Measurements from ENCODE around the gene EVL. TPM values are rescaled to one million over a fixed set of nuclear protein-coding genes. Genes with fewer than 3 reads are reported as not detected.

EVL gene
- total and polyA plus RNA-seq, 2 of the 8 experiments (the other 6 are each of a cell fraction or from before 2014, with no cell fraction given), result 30.7 to 64.6 TPM

DNA sequence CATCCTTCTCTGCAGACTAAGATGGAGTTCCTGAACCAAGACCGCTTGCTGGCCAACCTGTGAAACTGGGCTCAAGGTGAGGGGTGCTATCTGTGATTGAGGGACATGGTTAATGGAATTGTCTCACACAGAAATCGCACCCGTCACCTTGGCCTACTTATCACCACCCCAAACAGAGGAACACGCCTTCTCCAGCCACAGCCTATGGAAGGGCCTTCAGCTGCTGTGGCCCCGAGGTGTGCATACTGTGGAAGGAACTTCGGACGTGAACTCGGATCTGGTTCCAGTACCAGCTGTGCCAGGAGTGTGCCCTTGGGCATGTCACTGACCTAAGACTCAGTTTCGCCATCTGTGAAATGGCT, 44.4 kb downstream of the EVL start (continued):
- TF ChIP-seq, protein P1, sequence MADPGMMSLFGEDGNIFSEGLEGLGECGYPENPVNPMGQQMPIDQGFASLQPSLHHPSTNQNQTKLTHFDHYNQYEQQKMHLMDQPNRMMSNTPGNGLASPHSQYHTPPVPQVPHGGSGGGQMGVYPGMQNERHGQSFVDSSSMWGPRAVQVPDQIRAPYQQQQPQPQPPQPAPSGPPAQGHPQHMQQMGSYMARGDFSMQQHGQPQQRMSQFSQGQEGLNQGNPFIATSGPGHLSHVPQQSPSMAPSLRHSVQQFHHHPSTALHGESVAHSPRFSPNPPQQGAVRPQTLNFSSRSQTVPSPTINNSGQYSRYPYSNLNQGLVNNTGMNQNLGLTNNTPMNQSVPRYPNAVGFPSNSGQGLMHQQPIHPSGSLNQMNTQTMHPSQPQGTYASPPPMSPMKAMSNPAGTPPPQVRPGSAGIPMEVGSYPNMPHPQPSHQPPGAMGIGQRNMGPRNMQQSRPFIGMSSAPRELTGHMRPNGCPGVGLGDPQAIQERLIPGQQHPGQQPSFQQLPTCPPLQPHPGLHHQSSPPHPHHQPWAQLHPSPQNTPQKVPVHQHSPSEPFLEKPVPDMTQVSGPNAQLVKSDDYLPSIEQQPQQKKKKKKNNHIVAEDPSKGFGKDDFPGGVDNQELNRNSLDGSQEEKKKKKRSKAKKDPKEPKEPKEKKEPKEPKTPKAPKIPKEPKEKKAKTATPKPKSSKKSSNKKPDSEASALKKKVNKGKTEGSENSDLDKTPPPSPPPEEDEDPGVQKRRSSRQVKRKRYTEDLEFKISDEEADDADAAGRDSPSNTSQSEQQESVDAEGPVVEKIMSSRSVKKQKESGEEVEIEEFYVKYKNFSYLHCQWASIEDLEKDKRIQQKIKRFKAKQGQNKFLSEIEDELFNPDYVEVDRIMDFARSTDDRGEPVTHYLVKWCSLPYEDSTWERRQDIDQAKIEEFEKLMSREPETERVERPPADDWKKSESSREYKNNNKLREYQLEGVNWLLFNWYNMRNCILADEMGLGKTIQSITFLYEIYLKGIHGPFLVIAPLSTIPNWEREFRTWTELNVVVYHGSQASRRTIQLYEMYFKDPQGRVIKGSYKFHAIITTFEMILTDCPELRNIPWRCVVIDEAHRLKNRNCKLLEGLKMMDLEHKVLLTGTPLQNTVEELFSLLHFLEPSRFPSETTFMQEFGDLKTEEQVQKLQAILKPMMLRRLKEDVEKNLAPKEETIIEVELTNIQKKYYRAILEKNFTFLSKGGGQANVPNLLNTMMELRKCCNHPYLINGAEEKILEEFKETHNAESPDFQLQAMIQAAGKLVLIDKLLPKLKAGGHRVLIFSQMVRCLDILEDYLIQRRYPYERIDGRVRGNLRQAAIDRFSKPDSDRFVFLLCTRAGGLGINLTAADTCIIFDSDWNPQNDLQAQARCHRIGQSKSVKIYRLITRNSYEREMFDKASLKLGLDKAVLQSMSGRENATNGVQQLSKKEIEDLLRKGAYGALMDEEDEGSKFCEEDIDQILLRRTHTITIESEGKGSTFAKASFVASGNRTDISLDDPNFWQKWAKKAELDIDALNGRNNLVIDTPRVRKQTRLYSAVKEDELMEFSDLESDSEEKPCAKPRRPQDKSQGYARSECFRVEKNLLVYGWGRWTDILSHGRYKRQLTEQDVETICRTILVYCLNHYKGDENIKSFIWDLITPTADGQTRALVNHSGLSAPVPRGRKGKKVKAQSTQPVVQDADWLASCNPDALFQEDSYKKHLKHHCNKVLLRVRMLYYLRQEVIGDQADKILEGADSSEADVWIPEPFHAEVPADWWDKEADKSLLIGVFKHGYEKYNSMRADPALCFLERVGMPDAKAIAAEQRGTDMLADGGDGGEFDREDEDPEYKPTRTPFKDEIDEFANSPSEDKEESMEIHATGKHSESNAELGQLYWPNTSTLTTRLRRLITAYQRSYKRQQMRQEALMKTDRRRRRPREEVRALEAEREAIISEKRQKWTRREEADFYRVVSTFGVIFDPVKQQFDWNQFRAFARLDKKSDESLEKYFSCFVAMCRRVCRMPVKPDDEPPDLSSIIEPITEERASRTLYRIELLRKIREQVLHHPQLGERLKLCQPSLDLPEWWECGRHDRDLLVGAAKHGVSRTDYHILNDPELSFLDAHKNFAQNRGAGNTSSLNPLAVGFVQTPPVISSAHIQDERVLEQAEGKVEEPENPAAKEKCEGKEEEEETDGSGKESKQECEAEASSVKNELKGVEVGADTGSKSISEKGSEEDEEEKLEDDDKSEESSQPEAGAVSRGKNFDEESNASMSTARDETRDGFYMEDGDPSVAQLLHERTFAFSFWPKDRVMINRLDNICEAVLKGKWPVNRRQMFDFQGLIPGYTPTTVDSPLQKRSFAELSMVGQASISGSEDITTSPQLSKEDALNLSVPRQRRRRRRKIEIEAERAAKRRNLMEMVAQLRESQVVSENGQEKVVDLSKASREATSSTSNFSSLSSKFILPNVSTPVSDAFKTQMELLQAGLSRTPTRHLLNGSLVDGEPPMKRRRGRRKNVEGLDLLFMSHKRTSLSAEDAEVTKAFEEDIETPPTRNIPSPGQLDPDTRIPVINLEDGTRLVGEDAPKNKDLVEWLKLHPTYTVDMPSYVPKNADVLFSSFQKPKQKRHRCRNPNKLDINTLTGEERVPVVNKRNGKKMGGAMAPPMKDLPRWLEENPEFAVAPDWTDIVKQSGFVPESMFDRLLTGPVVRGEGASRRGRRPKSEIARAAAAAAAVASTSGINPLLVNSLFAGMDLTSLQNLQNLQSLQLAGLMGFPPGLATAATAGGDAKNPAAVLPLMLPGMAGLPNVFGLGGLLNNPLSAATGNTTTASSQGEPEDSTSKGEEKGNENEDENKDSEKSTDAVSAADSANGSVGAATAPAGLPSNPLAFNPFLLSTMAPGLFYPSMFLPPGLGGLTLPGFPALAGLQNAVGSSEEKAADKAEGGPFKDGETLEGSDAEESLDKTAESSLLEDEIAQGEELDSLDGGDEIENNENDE (IDR thresholded peaks at IDR 0.05; ENCODE audit: insufficient replicate concordance, low read length), result no peak
- TF ChIP-seq SIN3A (conservative IDR thresholded peaks at IDR 0.05 in 1 of 2, IDR thresholded peaks at IDR 0.05 in 1 of 2; ENCODE audit: low read depth in 1 of 2, low read length in 2 of 2) (no peak), CHD1 (IDR thresholded peaks at IDR 0.05; ENCODE audit: low read depth, low read length) (no peak), BACH1 (IDR thresholded peaks at IDR 0.05; ENCODE audit: low read length) (no peak), CTBP2 (IDR thresholded peaks at IDR 0.05; ENCODE audit: borderline replicate concordance, insufficient read depth, insufficient read length, low read length) (no peak), GTF2F1 (IDR thresholded peaks at IDR 0.05; ENCODE audit: borderline replicate concordance, low read depth, low read length) (no peak)

Data from H1 (cell line).